H1 (cell line): Measurements from ENCODE around the gene TNFAIP2. TPM values are rescaled to one million over a fixed set of nuclear protein-coding genes. Genes with fewer than 3 reads are reported as not detected.

Source experiments
- BCL11A ChIP-seq, 2 experiments: IDR thresholded peaks; one replicate each; pipeline ENCODE4 v1.6.1; 2011; ENCODE audit warnings: low read depth in 2 of 2, low read length in 2 of 2, mild to moderate bottlenecking in 2 of 2
- CEBPB ChIP-seq: IDR thresholded peaks from 2 replicates; pipeline ENCODE4 v1.6.1; 2012; ENCODE audit warnings: low read depth, low read length
- CREB1 ChIP-seq: IDR thresholded peaks from 2 replicates; pipeline ENCODE4 v1.6.1; 2012; ENCODE audit warnings: inconsistent platforms
- HDAC2 ChIP-seq, 2 experiments: fragments of 300-600 bp in 1 of 2; sonication (generic) in 1 of 2; IDR thresholded peaks; 2 replicates each; pipeline ENCODE4 v1.6.1; 2011 to 2012; ENCODE audit warnings: low read depth in 2 of 2, low read length in 2 of 2, mild to moderate bottlenecking in 2 of 2, moderate library complexity in 2 of 2, borderline replicate concordance in 1 of 2, inconsistent platforms in 1 of 2
- HDAC6 ChIP-seq: IDR thresholded peaks from one replicate; pipeline ENCODE4 v1.7.1; 2012; ENCODE audit warnings: low read depth, mild to moderate bottlenecking, inconsistent platforms, low read length, moderate library complexity
- KDM4A ChIP-seq: IDR thresholded peaks from one replicate; pipeline ENCODE4 v1.7.1; 2012; ENCODE audit warnings: low read depth, mild to moderate bottlenecking, moderate library complexity, low read length, inconsistent platforms; ENCODE audit not compliant: severe bottlenecking
- NANOG ChIP-seq: IDR thresholded peaks from 2 replicates; pipeline ENCODE4 v1.6.1; 2011; ENCODE audit warnings: low read length, low read depth, mild to moderate bottlenecking, inconsistent platforms; ENCODE audit not compliant: insufficient read depth, poor library complexity, severe bottlenecking
- NRF1 ChIP-seq: IDR thresholded peaks from 2 replicates; pipeline ENCODE4 v1.6.1; 2011; ENCODE audit warnings: mild to moderate bottlenecking, low read depth, low read length, improper control_type of control experiment
- POU5F1 ChIP-seq: IDR thresholded peaks from 2 replicates; pipeline ENCODE4 v1.6.1; 2011; ENCODE audit warnings: low read depth, mild to moderate bottlenecking, low read length, moderate library complexity
- RXRA ChIP-seq: IDR thresholded peaks from 2 replicates; pipeline ENCODE4 v1.6.1; 2011; ENCODE audit warnings: low read depth, mild to moderate bottlenecking, low read length, moderate library complexity; ENCODE audit not compliant: insufficient read depth
- SIRT6 ChIP-seq: IDR thresholded peaks from one replicate; pipeline ENCODE4 v1.7.1; 2012; ENCODE audit warnings: low read length, inconsistent platforms
- SP2 ChIP-seq: IDR thresholded peaks from 2 replicates; pipeline ENCODE4 v1.6.1; 2012; ENCODE audit warnings: mild to moderate bottlenecking, low read length, inconsistent platforms
- ZNF274 ChIP-seq: IDR thresholded peaks from 2 replicates; pipeline ENCODE4 v1.7.0; 2012; ENCODE audit warnings: low read length, borderline replicate concordance; ENCODE audit errors: extremely low read depth
- polyA plus RNA-seq, 7 experiments: library from polyadenylated mRNA; depleted of rRNA in 3 of 7; stranded (reverse) in 5 of 7; unstranded in 2 of 7; fragments of >200 nt in 5 of 7; fragments of 200-250 nt in 2 of 7; gene quantifications; 1 replicate in 5 of 7; 2 replicates in 1 of 7; 4 replicates in 1 of 7; pipeline versions ENCODE4 v1.2.1 to v1.2.3, GENCODE V29; 2011 to 2013; ENCODE audit warnings: missing spikeins in 2 of 7, mixed read lengths in 2 of 7
- total RNA-seq: library from RNA; stranded (reverse); fragmentation: NEBNext Ultra II Directional; extraction: Animal tissue kit (Norgen Biotek cat#: 25700); gene quantifications from 2 replicates; pipeline ENCODE4 v1.2.1, GENCODE V29; 2021
- TF ChIP-seq, protein P1 (sequence below): IDR thresholded peaks from 2 replicates; pipeline ENCODE4 v1.6.1; 2012; ENCODE audit warnings: inconsistent platforms

Gene TNFAIP2
- total and polyA plus RNA-seq, 2 of the 8 experiments (the other 6 are each of a cell fraction or from before 2014, with no cell fraction given): 28.3 to 34.5 TPM

DNA sequence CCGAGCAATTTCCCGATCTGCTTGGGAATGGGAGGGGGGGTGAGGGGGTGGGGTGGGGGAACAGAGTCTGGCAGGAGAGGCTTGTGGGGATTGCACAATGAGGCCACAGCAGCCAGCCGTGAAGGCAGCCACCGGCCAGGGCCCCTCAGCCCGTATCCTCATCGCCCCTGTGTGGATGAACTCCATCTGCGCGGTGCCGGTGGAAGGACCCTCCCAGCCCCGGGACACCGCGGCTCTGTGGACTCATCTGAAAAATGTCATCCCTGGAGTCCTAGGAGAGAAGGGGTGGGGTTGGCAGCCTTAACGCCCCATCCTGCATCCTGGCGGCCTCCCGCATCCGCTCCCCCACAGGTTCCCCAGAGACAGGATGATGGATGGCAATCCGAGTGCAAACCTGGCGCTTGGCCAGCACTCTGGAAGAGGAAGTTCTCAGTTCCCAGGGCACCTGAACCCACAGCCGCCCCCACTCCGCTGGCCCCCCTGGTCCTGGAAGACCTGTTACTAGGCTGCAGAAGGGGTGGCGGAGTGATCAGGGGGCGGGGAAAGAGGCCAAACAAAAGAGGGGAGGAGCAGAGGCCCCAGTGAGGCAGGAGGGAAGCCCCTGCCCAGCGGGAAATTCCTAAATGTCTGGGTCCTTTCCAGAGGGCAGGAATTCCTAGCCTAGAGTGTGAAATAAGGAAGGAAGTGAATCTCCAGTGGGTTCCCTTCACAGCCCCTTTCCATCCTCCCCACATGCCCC is 1.2 kb upstream of the TNFAIP2 start (continued):
- no peak for TF ChIP-seq CREB1
- TF ChIP-seq CEBPB: peak; percentile 64; the same call in 1 of the 2 replicates
- TF ChIP-seq POU5F1: no peak
- TF ChIP-seq SIRT6: no peak
- no peak for TF ChIP-seq NANOG
- TF ChIP-seq SP2: no peak
- TF ChIP-seq NRF1: no peak
- no peak for TF ChIP-seq HDAC6
- no peak for TF ChIP-seq ZNF274
- no peak for TF ChIP-seq RXRA
- TF ChIP-seq, protein P1, sequence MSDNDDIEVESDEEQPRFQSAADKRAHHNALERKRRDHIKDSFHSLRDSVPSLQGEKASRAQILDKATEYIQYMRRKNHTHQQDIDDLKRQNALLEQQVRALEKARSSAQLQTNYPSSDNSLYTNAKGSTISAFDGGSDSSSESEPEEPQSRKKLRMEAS: 0 out of 2 replicates have a peak, but pooled peaks have one; percentile 4
- no peak for TF ChIP-seq BCL11A (IDR thresholded peaks at IDR 0.05; ENCODE audit: low read depth in 2 of 2, low read length in 2 of 2)
- TF ChIP-seq HDAC2 (IDR thresholded peaks at IDR 0.05; ENCODE audit: borderline replicate concordance in 1 of 2, low read depth in 2 of 2, low read length in 2 of 2): no peak
- no peak for TF ChIP-seq KDM4A
